HepG2 (cell line): Measurements from ENCODE around the gene BICDL1. TPM values are rescaled to one million over a fixed set of nuclear protein-coding genes. Genes with fewer than 3 reads are reported as not detected.

Experiments
- BHLHE40 ChIP-seq: IDR thresholded peaks from 2 replicates; pipeline ENCODE4 v1.6.1; 2011; ENCODE audit warnings: low read length, improper control_type of control experiment
- ISL2 ChIP-seq: sonication (generic); formaldehyde crosslinking; IDR thresholded peaks from 2 replicates; pipeline ENCODE4 v1.5.0; 2020; ENCODE audit warnings: missing genetic modification reagents
- JUN ChIP-seq: sonication (generic); formaldehyde crosslinking; IDR thresholded peaks from 2 replicates; pipeline ENCODE4 v1.4.0; 2020; ENCODE audit warnings: mild to moderate bottlenecking, missing genetic modification reagents
- RARA ChIP-seq: IDR thresholded peaks from 2 replicates; pipeline ENCODE4 v1.6.1; 2016; ENCODE audit warnings: missing genetic modification reagents, missing compliant biosample characterization
- SIX1 ChIP-seq: sonication (generic); formaldehyde crosslinking; IDR thresholded peaks from 2 replicates; pipeline ENCODE4 v1.4.0; 2020; ENCODE audit warnings: missing genetic modification reagents, borderline replicate concordance
- YEATS2 ChIP-seq: sonication (generic); formaldehyde crosslinking; IDR thresholded peaks from 2 replicates; pipeline ENCODE4 v1.4.0; 2020; ENCODE audit warnings: missing genetic modification reagents, borderline replicate concordance
- ZBTB20 ChIP-seq: sonication (generic); formaldehyde crosslinking; IDR thresholded peaks from 2 replicates; pipeline ENCODE4 v1.8.1; 2023; ENCODE audit warnings: missing genetic modification reagents, low read depth, mild to moderate bottlenecking, borderline replicate concordance
- ZC3H13 ChIP-seq: sonication (generic); formaldehyde crosslinking; IDR thresholded peaks from 2 replicates; pipeline ENCODE4 v1.8.1; 2023; ENCODE audit warnings: mild to moderate bottlenecking, missing genetic modification reagents, moderate library complexity
- ZNF207 ChIP-seq: fragments of 450-650 bp; IDR thresholded peaks from 2 replicates; pipeline ENCODE4 v1.6.1; 2016; ENCODE audit warnings: antibody characterized with exemption, borderline replicate concordance
- ZNF292 ChIP-seq: sonication (generic); formaldehyde crosslinking; IDR thresholded peaks from 2 replicates; pipeline ENCODE4 v1.8.1; 2022; ENCODE audit warnings: mild to moderate bottlenecking, low read depth, missing genetic modification reagents, borderline replicate concordance
- ZNF317 ChIP-seq: sonication (generic); formaldehyde crosslinking; IDR thresholded peaks from 2 replicates; pipeline ENCODE4 v1.5.0; 2020; ENCODE audit warnings: mild to moderate bottlenecking, missing genetic modification reagents
- ZNF772 ChIP-seq: sonication (generic); formaldehyde crosslinking; IDR thresholded peaks from 2 replicates; pipeline ENCODE4 v1.5.0; 2020; ENCODE audit warnings: mild to moderate bottlenecking, missing genetic modification reagents
- polyA plus RNA-seq, 8 experiments: library from polyadenylated mRNA; depleted of rRNA in 3 of 8; stranded (reverse) in 7 of 8; unstranded in 1 of 8; fragments of >200 nt; fragmentation: Illumina TruSeq in 4 of 8; extraction: Trizol in 4 of 8; gene quantifications; 2 replicates each; pipeline versions ENCODE4 v1.2.1 to v1.2.3, GENCODE V29; 2011 to 2016; ENCODE audit warnings: low read depth in 4 of 8, missing spikeins in 1 of 8, mixed read lengths in 1 of 8; ENCODE audit not compliant: insufficient read depth in 1 of 8
- total RNA-seq, 5 experiments: library from RNA; depleted of rRNA; stranded (reverse); fragments of >200 nt; fragmentation: Illumina TruSeq; extraction: Trizol; gene quantifications; 2 replicates each; pipeline ENCODE4 v1.2.3, GENCODE V29; 2016; ENCODE audit warnings: low read depth in 1 of 5
- TF ChIP-seq, protein P1 (sequence below): sonication (generic); formaldehyde crosslinking; IDR thresholded peaks from 2 replicates; pipeline ENCODE4 v1.4.0; 2020; ENCODE audit warnings: missing genetic modification reagents, borderline replicate concordance
- TF ChIP-seq, protein P2 (sequence below): sonication (generic); formaldehyde crosslinking; IDR thresholded peaks from 2 replicates; pipeline ENCODE4 v1.4.0; 2020; ENCODE audit warnings: missing genetic modification reagents, borderline replicate concordance
- TF ChIP-seq, protein P3 (sequence below): sonication (generic); formaldehyde crosslinking; IDR thresholded peaks from 2 replicates; pipeline ENCODE4 v1.4.0; 2020; ENCODE audit warnings: missing genetic modification reagents
- TF ChIP-seq, protein P4 (sequence below): sonication (generic); formaldehyde crosslinking; IDR thresholded peaks from 2 replicates; pipeline ENCODE4 v1.5.1; 2020; ENCODE audit warnings: mild to moderate bottlenecking, missing genetic modification reagents, borderline replicate concordance
- TF ChIP-seq, protein P5 (sequence below): sonication (generic); formaldehyde crosslinking; conservative IDR thresholded peaks from 2 replicates; pipeline ENCODE4 v1.5.0; 2020; ENCODE audit warnings: missing genetic modification reagents

BICDL1 gene
- total and polyA plus RNA-seq, 2 of the 13 experiments (the other 11 are each of a cell fraction or from before 2014, with no cell fraction given): 3.6 to 9.7 TPM

DNA sequence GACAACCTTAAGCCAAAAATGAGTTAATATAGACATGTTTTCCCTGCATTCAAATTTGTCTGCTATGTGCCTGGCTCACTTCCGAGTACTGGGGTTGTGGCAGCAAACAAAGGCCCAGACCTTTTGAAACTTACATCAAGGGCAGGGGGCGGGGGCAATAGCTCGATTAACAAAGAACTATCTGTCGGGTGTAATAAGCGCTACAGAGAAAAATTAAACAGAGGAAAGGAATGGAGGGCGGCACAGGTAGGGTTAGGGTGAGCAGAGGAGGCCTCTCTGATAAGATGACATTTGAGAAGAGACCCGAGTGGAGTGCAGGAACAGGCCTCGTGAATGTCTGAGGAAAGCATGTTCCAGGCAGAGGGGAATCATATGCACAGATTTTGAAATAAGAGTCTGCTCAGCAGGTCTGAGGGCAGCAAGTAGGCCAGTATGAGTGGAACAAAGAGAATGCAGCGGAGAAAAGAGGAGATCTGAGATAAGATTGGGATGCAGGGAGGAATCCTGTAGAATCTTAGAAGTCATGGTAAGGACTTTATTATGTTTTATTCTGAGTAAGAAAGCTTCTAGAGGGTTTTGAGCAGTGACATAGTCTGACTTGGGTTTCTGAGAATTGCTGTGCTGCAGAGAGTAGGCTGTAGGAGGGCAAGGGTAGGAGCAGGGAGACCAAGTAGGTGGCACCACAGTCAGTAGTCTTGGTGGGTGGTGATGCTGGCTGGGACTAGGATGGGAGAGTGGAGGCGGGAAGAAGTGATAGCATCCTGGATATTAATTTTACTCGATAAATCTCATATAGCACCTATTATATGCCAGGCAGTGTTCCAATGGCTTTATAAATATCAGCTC, 52.6 kb downstream of the BICDL1 start (continued):
- TF ChIP-seq, protein P1, sequence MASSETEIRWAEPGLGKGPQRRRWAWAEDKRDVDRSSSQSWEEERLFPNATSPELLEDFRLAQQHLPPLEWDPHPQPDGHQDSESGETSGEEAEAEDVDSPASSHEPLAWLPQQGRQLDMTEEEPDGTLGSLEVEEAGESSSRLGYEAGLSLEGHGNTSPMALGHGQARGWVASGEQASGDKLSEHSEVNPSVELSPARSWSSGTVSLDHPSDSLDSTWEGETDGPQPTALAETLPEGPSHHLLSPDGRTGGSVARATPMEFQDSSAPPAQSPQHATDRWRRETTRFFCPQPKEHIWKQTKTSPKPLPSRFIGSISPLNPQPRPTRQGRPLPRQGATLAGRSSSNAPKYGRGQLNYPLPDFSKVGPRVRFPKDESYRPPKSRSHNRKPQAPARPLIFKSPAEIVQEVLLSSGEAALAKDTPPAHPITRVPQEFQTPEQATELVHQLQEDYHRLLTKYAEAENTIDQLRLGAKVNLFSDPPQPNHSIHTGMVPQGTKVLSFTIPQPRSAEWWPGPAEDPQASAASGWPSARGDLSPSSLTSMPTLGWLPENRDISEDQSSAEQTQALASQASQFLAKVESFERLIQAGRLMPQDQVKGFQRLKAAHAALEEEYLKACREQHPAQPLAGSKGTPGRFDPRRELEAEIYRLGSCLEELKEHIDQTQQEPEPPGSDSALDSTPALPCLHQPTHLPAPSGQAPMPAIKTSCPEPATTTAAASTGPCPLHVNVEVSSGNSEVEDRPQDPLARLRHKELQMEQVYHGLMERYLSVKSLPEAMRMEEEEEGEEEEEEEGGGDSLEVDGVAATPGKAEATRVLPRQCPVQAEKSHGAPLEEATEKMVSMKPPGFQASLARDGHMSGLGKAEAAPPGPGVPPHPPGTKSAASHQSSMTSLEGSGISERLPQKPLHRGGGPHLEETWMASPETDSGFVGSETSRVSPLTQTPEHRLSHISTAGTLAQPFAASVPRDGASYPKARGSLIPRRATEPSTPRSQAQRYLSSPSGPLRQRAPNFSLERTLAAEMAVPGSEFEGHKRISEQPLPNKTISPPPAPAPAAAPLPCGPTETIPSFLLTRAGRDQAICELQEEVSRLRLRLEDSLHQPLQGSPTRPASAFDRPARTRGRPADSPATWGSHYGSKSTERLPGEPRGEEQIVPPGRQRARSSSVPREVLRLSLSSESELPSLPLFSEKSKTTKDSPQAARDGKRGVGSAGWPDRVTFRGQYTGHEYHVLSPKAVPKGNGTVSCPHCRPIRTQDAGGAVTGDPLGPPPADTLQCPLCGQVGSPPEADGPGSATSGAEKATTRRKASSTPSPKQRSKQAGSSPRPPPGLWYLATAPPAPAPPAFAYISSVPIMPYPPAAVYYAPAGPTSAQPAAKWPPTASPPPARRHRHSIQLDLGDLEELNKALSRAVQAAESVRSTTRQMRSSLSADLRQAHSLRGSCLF (CRISPR knock-in tag): no peak
- TF ChIP-seq ZBTB20 (CRISPR knock-in tag): no peak
- TF ChIP-seq ZC3H13 (CRISPR knock-in tag): no peak
- TF ChIP-seq, protein P2, sequence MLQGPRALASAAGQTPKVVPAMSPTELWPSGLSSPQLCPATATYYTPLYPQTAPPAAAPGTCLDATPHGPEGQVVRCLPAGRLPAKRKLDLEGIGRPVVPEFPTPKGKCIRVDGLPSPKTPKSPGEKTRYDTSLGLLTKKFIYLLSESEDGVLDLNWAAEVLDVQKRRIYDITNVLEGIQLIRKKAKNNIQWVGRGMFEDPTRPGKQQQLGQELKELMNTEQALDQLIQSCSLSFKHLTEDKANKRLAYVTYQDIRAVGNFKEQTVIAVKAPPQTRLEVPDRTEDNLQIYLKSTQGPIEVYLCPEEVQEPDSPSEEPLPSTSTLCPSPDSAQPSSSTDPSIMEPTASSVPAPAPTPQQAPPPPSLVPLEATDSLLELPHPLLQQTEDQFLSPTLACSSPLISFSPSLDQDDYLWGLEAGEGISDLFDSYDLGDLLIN (CRISPR knock-in tag): no peak
- TF ChIP-seq ZNF772: no peak
- peak; percentile 87 for TF ChIP-seq SIX1
- no peak for TF ChIP-seq BHLHE40
- TF ChIP-seq, protein P3, sequence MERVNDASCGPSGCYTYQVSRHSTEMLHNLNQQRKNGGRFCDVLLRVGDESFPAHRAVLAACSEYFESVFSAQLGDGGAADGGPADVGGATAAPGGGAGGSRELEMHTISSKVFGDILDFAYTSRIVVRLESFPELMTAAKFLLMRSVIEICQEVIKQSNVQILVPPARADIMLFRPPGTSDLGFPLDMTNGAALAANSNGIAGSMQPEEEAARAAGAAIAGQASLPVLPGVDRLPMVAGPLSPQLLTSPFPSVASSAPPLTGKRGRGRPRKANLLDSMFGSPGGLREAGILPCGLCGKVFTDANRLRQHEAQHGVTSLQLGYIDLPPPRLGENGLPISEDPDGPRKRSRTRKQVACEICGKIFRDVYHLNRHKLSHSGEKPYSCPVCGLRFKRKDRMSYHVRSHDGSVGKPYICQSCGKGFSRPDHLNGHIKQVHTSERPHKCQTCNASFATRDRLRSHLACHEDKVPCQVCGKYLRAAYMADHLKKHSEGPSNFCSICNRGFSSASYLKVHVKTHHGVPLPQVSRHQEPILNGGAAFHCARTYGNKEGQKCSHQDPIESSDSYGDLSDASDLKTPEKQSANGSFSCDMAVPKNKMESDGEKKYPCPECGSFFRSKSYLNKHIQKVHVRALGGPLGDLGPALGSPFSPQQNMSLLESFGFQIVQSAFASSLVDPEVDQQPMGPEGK (CRISPR knock-in tag): peak; percentile 51; the same call in 1 of the 2 replicates
- no peak for TF ChIP-seq ZNF292 (CRISPR knock-in tag)
- TF ChIP-seq YEATS2 (CRISPR knock-in tag): peak; percentile 47; the same call in 1 of the 2 replicates
- TF ChIP-seq, protein P4, sequence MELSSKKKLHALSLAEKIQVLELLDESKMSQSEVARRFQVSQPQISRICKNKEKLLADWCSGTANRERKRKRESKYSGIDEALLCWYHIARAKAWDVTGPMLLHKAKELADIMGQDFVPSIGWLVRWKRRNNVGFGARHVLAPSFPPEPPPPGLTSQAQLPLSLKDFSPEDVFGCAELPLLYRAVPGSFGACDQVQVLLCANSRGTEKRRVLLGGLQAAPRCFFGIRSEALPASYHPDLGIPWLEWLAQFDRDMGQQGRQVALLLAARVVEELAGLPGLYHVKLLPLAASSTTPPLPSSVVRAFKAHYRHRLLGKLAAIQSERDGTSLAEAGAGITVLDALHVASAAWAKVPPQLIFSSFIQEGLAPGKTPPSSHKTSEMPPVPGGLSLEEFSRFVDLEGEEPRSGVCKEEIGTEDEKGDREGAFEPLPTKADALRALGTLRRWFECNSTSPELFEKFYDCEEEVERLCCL (CRISPR knock-in tag): no peak
- no peak for TF ChIP-seq ZNF207
- TF ChIP-seq JUN: no peak
- TF ChIP-seq, protein P5, sequence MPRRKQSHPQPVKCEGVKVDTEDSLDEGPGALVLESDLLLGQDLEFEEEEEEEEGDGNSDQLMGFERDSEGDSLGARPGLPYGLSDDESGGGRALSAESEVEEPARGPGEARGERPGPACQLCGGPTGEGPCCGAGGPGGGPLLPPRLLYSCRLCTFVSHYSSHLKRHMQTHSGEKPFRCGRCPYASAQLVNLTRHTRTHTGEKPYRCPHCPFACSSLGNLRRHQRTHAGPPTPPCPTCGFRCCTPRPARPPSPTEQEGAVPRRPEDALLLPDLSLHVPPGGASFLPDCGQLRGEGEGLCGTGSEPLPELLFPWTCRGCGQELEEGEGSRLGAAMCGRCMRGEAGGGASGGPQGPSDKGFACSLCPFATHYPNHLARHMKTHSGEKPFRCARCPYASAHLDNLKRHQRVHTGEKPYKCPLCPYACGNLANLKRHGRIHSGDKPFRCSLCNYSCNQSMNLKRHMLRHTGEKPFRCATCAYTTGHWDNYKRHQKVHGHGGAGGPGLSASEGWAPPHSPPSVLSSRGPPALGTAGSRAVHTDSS (CRISPR knock-in tag): no peak
- 0 out of 2 replicates have a peak, but pooled peaks have one; percentile 15 for TF ChIP-seq ISL2 (CRISPR knock-in tag)
- peak; percentile 49 for TF ChIP-seq RARA (CRISPR knock-in tag)
- no peak for TF ChIP-seq ZNF317 (CRISPR knock-in tag)
